ENCODE measurements around the gene ADGRG6.

Gene ADGRG6

GRCh38 chr6:142377497-142377848 lies 75.7 kb downstream of the ADGRG6 start:
- no peak for TF ChIP-seq CTCF (IDR thresholded peaks at IDR 0.05; ENCODE audit: low read length, missing control alignments)
- DNase-seq (ENCODE audit: low read depth) = no peak
- H3K4me3 ChIP-seq (replicated peaks; ENCODE audit: low read depth, low read length) = no peak overlapping the region

GRCh38 chr6:142378138-142378875 lies 76.5 kb downstream of the ADGRG6 start:
- H3K4me3 ChIP-seq (replicated peaks; ENCODE audit: low read depth, low read length) = peak overlapping the region; percentile 4
- TF ChIP-seq CTCF (IDR thresholded peaks at IDR 0.05; ENCODE audit: low read length, missing control alignments) = no peak
- peak; percentile 95 for DNase-seq (ENCODE audit: low read depth)

- H3K4me3 ChIP-seq (replicated peaks; ENCODE audit: low read depth, low read length) = no peak overlapping the region
- no peak for DNase-seq (ENCODE audit: low read depth)
- TF ChIP-seq CTCF (IDR thresholded peaks at IDR 0.05; ENCODE audit: low read length, missing control alignments) = no peak
Observed at GRCh38 chr6:142380626-142381025, 78.8 kb downstream of the ADGRG6 start.

GRCh38 chr6:142381181-142381580 lies 79.4 kb downstream of the ADGRG6 start:
- H3K4me3 ChIP-seq (replicated peaks; ENCODE audit: low read depth, low read length) = no peak overlapping the region
- no peak for TF ChIP-seq CTCF (IDR thresholded peaks at IDR 0.05; ENCODE audit: low read length, missing control alignments)
- DNase-seq (ENCODE audit: low read depth) = no peak

DNA sequence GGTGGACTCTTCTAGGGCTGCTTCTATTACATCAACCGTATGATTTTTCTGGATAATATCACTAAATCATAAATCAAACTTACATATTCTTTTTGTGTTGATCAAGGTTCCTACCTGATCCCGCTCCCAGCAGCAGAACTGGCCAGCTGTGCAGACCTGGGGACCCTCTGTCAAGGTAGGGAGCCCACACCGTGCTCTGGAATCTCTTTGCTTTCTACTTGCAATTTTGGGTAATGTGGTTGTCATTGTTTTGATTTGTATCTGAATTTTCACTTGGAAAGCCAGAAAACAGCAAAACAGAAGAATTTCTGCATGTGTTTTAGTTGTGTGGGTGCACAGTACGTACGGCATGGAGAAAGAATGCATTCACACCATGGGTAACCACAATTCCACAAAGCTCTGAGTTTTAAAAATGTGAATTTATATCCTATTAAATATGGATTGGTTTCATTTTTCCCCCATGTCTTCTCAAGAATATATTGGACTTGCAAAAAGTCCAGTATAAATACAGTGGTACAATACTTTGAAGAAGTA lies 80.1 kb downstream of the ADGRG6 start:
- DNase-seq (ENCODE audit: low read depth) = no peak
- H3K4me3 ChIP-seq (replicated peaks; ENCODE audit: low read depth, low read length) = no peak overlapping the region
- no peak for TF ChIP-seq CTCF (IDR thresholded peaks at IDR 0.05; ENCODE audit: low read length, missing control alignments)

- no peak for TF ChIP-seq CTCF (IDR thresholded peaks at IDR 0.05; ENCODE audit: low read length, missing control alignments)
- no peak for DNase-seq (ENCODE audit: low read depth)
- H3K4me3 ChIP-seq (replicated peaks; ENCODE audit: low read depth, low read length) = no peak overlapping the region
Observed at GRCh38 chr6:142384519-142385254, 82.9 kb downstream of the ADGRG6 start.

All from fibroblast of pulmonary artery (primary cell).